ENCODE data around the gene NEU1. TPM values are rescaled to one million over a fixed set of nuclear protein-coding genes. Genes with fewer than 3 reads are reported as not detected.

The NEU1 gene
- total RNA-seq, 1 donor from 2014 or later = 31.9 TPM

GRCh38 chr6:31878222-31878621, 15.6 kb upstream of the NEU1 start:
- Mint-ChIP-seq H3K27ac (ENCODE audit: unreplicated experiment) (no peak overlapping the region), H3K9me3 (ENCODE audit: unreplicated experiment) (no peaks in the 10 kb centered on the region), H3K4me1 (ENCODE audit: unreplicated experiment) (peaks cover 4% of the 10 kb centered on the region), H3K27me3 (ENCODE audit: unreplicated experiment) (peaks cover 6% of the 10 kb centered on the region), H3K4me3 (ENCODE audit: unreplicated experiment) (no peak overlapping the region), H3K36me3 (ENCODE audit: low read depth, unreplicated experiment) (peaks cover 8% of the 10 kb centered on the region)
- TF ChIP-seq, protein P1, sequence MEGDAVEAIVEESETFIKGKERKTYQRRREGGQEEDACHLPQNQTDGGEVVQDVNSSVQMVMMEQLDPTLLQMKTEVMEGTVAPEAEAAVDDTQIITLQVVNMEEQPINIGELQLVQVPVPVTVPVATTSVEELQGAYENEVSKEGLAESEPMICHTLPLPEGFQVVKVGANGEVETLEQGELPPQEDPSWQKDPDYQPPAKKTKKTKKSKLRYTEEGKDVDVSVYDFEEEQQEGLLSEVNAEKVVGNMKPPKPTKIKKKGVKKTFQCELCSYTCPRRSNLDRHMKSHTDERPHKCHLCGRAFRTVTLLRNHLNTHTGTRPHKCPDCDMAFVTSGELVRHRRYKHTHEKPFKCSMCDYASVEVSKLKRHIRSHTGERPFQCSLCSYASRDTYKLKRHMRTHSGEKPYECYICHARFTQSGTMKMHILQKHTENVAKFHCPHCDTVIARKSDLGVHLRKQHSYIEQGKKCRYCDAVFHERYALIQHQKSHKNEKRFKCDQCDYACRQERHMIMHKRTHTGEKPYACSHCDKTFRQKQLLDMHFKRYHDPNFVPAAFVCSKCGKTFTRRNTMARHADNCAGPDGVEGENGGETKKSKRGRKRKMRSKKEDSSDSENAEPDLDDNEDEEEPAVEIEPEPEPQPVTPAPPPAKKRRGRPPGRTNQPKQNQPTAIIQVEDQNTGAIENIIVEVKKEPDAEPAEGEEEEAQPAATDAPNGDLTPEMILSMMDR (IDR thresholded peaks at IDR 0.05; ENCODE audit: unreplicated experiment) = no peak
- DNase-seq (ENCODE audit: low spot score) = no peak

- Mint-ChIP-seq H3K36me3 (ENCODE audit: low read depth, unreplicated experiment) (peaks cover 8% of the 10 kb centered on the region), H3K9me3 (ENCODE audit: unreplicated experiment) (no peaks in the 10 kb centered on the region), H3K27me3 (ENCODE audit: unreplicated experiment) (peaks cover 6% of the 10 kb centered on the region), H3K4me3 (ENCODE audit: unreplicated experiment) (no peak overlapping the region), H3K4me1 (ENCODE audit: unreplicated experiment) (peaks cover 4% of the 10 kb centered on the region), H3K27ac (ENCODE audit: unreplicated experiment) (no peak overlapping the region)
- TF ChIP-seq, protein P1 (IDR thresholded peaks at IDR 0.05; ENCODE audit: unreplicated experiment) = no peak
- no peak for DNase-seq (ENCODE audit: low spot score)
These were observed 15.1 kb upstream of the NEU1 start for GRCh38 chr6:31877651-31878161.

DNA sequence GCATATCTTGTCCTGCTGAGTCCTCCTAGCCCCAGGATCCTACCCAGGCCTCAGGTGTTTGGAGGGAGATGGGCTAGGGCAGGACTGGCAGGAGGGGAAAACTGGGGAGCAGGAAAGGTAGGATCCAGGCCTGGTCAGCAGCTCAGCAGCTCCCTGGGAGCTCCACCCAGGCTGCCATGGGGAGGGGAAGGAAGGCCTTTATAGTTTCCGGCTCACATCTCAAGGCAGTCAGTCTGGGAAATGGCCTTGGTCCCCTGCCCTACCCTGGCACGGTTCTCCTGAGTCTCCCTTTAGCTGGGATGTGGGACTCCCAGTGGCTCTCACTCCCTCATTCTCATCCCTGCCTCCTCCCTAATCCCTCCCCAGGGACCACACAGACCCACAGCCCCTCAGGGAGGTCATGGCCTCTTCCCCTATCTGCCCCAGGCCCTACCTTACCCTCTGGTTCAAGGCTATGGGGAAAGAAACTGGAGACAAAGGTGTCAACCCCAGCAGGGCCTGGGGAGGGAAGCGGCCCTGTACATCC, 14.6 kb upstream of the NEU1 start:
- Mint-ChIP-seq H3K27me3 (ENCODE audit: unreplicated experiment) (peaks cover 6% of the 10 kb centered on the region), H3K4me1 (ENCODE audit: unreplicated experiment) (peaks cover 4% of the 10 kb centered on the region), H3K36me3 (ENCODE audit: low read depth, unreplicated experiment) (peaks cover 8% of the 10 kb centered on the region), H3K27ac (ENCODE audit: unreplicated experiment) (no peak overlapping the region), H3K4me3 (ENCODE audit: unreplicated experiment) (no peak overlapping the region), H3K9me3 (ENCODE audit: unreplicated experiment) (no peaks in the 10 kb centered on the region)
- TF ChIP-seq, protein P1 (IDR thresholded peaks at IDR 0.05; ENCODE audit: unreplicated experiment) = no peak
- no peak for DNase-seq (ENCODE audit: low spot score)

DNA sequence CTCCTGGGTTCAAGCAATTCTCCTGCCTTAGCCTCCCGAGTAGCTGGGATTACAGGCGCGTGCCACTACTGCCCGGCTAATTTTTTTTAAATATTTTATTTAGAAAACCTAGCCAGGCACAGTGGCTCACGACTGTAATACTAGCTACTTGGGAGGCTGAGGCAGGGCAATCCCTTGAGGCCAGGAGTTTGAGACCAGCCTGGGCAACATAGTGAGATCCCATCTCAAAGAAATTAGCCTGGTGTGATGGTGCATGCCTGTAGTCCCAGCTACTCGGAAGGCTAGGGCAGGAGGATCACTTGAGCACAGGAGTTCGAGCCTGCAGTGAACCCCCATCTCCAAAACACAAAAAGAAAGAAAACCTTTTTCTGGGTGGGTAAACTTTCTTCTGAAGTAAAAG, 13.7 kb upstream of the NEU1 start:
- Mint-ChIP-seq H3K4me1 (ENCODE audit: unreplicated experiment) (peaks cover 4% of the 10 kb centered on the region), H3K27ac (ENCODE audit: unreplicated experiment) (no peak overlapping the region), H3K27me3 (ENCODE audit: unreplicated experiment) (peaks cover 3% of the 10 kb centered on the region), H3K36me3 (ENCODE audit: low read depth, unreplicated experiment) (peaks cover 8% of the 10 kb centered on the region), H3K4me3 (ENCODE audit: unreplicated experiment) (no peak overlapping the region), H3K9me3 (ENCODE audit: unreplicated experiment) (no peaks in the 10 kb centered on the region)
- TF ChIP-seq, protein P1 (IDR thresholded peaks at IDR 0.05; ENCODE audit: unreplicated experiment) = no peak
- no peak for DNase-seq (ENCODE audit: low spot score)

- DNase-seq (ENCODE audit: low spot score) = no peak
- Mint-ChIP-seq H3K27me3 (ENCODE audit: unreplicated experiment) (peaks cover 3% of the 10 kb centered on the region), H3K4me3 (ENCODE audit: unreplicated experiment) (no peak overlapping the region), H3K4me1 (ENCODE audit: unreplicated experiment) (peaks cover 4% of the 10 kb centered on the region), H3K27ac (ENCODE audit: unreplicated experiment) (no peak overlapping the region), H3K9me3 (ENCODE audit: unreplicated experiment) (no peaks in the 10 kb centered on the region), H3K36me3 (ENCODE audit: low read depth, unreplicated experiment) (peaks cover 4% of the 10 kb centered on the region)
- TF ChIP-seq, protein P1 (IDR thresholded peaks at IDR 0.05; ENCODE audit: unreplicated experiment) = no peak
These were observed 13.3 kb upstream of the NEU1 start for GRCh38 chr6:31875877-31876276.

All from endothelial cell (in vitro differentiated cells).